GM18867 (cell line): Measurements from ENCODE around the gene MCAT.
A peak's percentile ranks its signal among the peaks of the same experiment; 100 is the strongest.

Experiments
- ATAC-seq: cut with Tn5 transposase; IDR thresholded peaks from one replicate; pipeline ENCODE4 v1.9.1; 2021; ENCODE audit warnings: mild to moderate bottlenecking, moderate library complexity; ENCODE audit not compliant: unreplicated experiment

Gene MCAT, protein sequence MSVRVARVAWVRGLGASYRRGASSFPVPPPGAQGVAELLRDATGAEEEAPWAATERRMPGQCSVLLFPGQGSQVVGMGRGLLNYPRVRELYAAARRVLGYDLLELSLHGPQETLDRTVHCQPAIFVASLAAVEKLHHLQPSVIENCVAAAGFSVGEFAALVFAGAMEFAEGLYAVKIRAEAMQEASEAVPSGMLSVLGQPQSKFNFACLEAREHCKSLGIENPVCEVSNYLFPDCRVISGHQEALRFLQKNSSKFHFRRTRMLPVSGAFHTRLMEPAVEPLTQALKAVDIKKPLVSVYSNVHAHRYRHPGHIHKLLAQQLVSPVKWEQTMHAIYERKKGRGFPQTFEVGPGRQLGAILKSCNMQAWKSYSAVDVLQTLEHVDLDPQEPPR

DNA sequence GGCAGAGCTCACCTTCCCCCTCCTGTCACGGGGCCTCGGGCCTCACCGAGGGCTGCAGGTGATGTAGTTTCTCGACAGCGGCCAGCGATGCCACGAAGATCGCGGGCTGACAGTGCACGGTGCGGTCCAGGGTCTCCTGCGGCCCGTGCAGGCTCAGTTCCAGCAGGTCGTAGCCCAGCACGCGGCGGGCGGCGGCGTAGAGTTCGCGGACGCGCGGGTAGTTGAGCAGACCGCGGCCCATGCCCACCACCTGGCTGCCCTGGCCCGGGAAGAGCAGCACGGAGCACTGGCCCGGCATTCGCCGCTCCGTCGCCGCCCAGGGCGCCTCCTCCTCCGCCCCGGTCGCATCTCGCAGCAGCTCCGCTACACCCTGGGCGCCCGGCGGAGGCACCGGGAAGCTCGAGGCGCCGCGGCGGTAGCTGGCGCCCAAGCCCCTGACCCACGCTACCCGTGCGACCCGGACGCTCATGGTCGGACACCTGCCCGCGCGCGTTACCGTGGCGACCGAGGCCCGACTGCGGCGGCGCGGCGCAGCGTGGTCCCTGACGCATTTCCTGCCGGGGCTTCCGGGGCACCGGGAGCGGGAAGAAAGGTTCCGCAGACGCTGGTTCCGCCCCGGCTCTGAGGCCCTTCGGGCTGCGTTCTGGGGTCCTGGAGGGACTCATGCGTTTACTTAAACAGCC lies at the start of gene MCAT:
TSS of gene MCAT (minus strand) at position 519 of the 683 bp plus-strand sequence. CDS start at position 469, 50 bp downstream.
- ATAC-seq = peak; percentile 83

DNA sequence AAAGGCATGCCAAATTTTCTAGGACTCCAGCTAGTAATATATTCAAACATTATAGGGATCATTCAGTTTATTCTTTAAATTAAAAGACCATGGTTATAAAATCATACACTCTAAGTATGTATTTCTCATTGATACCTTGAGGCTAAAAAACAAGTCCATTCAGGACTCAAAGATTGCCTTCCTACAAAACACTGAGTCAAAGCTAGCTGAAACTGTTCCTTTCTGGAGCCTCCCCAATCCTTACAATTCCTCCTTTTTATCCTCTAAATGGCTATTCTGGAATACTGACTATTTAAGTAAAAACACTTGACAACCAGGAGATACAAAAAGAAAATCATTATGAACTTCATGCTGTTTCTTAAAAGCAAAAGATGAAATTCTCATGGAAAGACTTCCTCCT lies 48.6 kb upstream of the MCAT start:
- ATAC-seq = no peak

DNA sequence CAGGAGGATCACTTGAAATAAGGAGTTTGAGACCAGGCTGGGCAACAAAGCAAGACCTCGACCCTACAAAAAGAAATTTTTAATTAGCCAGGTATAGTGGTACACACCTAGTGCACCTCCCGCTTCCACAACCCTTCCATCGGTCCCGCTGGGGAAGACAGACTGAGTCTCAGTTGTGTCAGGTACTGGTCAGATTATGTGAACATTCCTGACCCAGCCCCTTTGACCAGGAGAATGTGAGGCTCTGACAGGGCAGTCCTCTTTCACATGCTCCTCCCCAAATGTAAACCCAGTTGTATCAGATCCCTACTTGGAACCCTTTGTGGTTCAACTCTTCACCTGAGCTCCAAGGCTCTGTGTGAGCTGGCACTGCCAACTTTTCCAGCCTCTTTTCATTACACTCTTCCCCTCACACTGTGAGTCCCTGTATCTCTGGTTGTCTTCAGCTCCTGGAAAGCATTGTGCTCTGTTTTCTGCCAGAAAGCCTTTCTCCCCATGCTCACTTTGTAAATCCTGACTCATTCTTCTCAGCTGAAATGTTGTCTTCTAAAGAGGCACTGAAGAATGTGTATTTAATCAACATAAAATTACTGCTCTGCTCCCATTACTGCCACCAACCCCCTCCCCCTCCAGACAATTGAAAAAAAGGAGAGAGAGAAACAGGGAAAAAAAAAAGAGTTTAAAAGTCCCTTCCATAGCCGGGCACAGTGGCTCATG lies 45.8 kb upstream of the MCAT start:
- no peak for ATAC-seq

DNA sequence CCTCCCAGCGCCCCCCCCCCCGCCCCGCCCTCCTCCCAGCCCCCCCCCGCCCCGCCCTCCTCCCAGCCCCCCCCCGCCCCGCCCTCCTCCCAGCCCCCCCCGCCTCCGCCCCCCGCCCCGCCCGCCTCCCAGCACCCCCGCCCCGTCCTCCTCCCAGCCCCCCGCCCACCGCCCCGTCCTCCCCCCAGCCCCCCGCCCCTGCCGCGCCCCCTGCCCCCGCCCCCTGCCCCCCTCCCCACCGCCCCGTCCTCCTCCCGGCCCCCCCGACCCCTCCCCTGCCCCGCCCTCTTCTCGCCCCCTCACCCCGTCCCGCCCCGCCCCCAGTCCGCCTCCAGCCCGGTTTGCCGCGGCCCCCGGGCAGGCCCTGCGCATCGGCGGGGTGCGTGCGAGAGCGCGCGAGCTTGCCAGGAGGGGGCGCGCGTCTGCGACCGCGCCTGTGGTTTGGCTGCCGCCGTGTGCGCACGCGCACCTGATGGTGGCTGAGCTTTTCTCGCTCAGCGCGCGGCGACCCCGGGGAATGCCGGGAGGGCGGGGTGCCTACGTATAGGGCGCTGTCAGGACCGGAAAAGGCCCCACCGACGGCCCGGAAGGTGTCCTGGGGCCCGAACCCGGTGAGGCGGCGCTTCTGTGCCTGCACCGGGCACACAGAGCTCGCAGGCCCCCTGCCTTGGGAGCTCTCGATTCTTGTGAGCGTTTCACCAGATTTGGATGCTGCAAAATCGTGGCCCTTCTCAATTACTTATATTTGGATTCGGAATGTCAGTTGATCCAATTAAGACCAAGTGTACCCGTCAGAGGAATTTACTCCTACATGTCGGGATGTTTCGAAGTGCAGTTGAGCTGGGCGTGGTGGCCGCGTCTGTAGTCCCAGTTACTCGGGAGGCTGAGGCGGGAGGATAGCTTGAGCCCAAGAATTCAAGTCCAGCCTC lies 44.2 kb upstream of the MCAT start:
- ATAC-seq = peak; percentile 84

DNA sequence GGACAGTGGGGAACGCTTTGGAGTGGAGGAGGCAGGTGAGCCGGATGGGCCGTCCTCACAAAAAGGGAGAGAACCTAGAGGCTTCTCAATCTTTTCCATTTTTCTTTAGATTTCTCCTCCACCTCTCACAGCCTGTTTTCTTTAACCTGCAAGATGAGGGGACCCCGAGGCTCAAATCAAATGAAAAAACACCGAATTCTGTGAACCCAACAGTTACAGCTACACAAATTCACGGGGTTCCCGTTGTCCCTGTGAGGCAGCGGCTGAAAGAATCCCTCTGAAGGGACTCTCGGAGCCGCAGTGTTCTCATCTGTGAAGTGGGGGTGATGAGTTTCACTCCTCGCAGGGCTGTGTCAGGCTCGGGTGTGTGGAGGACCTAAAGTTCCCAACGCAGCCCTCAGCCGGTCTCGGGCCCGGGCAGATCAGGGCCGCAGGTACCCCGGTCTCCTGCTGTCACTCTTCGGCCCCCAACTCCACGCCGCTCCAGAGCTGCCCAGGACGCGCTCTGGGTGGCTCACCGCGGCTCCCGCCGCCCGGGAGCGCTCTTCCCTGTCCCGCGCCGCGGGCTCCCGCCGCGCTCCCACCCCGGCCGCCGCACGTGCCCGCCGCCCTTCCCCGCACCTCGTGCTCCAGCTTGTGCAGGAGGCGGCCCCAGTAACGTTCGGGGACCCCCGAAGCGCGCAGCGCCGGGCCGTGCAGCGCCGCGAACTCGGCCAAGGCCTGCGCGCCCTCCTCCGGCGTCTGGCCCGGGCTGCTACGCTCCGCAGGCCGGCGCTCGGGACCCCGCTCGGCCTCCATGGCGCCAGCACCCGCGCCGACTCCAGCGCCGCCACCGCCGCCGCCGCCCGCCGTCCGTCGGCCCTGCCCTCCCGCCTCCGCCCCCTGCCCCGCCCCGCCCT lies 43.3 kb upstream of the MCAT start, which contains the start of gene TTLL12:
TSS of gene TTLL12 (minus strand) at position 863 of the 899 bp plus-strand sequence. CDS start at position 798, 65 bp downstream.
- ATAC-seq = peak; percentile 60

DNA sequence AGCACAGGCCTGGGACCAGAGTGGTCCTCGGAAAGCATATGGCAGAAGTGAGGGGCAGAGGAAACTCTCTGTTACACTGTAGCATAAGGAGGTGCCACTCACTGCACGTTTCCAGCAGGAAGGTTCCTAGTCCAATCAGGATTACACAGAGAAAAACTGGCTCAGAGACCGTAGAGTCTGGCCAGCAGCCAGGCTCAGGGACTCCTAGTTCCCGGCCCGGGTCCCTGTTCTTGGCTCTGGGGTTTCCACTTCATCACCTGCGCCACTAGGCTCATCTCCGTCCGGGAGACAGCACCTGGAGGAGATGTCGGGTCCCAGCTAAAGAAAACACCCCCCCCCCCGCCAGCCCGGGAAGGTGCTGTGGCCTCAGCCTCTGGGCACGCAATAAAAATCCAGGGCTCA lies 42.7 kb upstream of the MCAT start:
- ATAC-seq = no peak

DNA sequence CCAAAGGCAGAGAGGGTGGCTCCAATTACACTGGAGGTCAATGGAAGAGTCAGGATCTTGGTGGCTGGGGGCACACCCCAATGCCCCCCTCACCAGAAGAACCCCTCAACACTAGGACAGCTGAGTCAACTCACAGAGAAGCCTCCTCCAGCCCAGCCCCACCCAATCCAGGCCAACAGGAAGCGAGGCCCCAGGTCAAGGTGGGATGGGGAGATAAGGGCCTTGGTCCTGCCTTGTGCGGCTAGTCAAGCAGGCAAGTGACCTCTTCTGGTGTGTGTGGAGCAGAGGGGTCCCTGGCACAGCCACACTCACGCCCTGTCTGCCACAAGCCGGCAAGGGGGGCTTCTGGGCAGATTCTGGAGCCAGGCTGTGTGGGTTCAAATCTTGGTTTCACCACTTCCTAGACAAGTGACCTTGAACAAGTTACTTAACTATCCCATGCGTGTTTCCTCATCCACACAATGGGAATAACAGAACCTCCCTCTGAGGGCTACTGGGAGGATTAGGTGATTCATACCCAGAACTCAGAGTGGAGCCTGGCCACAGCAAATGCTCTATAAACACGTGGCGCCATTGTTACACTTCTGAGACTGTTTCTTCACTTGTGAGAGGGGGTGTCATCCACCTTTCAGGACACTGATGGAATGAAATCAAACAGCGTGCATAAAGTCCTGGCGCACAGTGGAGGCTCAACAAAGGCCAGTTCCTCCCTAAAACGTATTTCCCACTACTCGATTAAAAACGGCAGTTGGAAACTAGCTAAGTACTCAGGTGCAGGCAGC lies 40.5 kb upstream of the MCAT start:
- ATAC-seq = no peak

DNA sequence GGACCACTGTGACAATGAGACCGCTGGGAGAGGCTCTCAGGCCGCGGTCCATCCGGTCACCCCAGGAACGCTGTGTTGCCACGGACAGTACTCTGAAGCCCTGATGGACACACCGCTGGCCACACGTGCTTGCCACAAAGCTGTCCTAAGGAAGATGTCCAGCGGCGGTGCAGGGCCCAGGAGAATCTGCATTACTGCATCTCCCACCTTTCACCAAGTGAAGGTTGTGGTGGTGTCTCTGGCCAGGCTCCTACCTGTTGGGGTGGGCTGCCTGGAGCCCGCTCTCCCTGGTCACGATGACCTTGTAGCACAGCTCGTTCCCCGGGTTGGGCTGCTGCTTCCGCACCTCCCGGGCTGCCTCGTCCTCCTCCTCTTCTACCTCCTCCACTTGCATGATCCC lies 39.5 kb upstream of the MCAT start:
- ATAC-seq = no peak

DNA sequence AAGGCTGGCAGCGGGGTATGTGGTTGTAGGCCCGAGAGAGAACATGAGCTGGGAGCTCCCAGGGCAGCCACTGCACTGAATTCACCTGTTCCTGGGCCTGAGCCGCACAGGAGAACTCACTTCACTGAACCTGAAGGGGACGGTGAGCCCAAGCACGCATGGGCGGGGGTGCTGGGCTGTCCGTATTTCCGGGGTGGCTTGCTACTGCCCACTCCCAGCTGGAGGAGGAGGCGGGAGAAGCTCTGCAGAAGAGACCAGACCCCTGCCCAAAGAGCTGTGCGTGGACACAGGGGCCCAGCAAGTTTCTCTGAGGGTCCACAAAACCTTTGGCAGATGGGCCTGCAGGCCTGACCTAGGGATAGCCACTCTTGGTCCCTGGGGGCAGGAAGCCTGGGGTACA lies 38.9 kb upstream of the MCAT start:
- ATAC-seq = no peak

DNA sequence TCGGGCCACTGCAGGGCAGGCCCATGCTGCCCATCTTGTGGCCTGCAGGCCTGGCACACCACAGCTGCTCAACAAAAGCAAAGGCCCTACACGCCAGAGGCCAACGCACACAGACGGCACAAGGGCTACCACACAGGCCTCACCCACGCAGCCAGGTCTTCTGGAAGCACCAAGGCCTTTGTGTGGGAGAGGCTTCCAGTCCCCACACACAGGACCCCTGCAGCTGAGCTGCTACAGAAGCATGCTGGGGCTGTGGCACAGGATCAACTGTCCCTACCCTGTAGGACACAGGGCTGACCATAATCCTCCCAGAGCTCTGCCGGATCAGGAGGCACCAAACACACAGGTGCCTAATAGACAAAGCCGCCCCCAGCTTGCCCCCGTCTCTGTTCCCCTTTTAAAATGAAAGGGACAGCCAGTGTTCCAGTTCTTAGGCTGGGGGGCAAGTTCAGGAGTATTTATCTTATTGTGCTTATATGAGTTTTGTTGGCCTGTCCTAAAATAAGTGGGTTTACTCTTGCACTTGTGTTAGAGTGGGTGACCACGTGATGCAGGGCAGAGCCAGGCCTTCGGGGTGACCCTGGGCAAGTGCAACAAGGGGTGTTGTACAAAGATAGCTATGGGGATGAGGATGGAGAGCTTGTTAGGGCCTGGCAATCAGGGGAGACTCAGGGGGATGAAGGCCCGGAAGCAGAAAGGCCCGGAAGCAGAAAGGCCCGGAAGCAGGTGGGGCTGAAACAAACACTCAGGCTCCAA lies 38.3 kb upstream of the MCAT start:
- ATAC-seq = no peak

DNA sequence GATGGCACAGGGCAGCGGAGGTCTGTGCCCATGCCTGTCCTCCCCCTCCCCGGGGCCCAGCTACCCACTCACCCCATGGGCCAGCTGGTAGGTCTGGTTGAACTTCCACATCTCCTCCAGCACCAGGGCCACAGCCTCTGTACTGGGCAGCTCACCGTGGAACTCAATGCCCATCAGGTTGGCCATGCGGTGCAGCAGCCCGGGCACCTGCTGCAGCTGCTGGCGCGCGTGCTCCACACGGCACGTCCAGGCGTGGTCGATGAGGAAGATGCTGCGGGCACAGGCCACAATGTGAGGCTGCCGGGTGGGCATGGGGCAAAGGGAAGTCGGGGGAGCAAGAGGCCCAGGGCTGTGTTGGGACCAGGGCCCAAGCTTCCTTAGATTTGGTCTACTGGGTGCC lies 37.5 kb upstream of the MCAT start:
- no peak for ATAC-seq

DNA sequence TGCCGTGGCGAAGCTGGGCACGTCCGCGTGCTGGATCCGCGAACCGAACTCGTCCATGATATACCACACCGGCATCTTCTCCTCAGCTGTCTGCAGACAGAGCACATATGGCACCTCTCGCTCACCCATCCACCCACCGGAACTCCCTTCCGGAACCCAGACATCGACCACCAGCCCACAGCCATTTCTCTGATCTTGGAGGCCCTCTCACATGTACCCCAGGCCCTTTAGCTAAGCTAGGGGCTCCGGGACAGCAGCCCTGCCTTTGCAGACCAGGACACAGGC lies 36.7 kb upstream of the MCAT start:
- ATAC-seq = no peak

DNA sequence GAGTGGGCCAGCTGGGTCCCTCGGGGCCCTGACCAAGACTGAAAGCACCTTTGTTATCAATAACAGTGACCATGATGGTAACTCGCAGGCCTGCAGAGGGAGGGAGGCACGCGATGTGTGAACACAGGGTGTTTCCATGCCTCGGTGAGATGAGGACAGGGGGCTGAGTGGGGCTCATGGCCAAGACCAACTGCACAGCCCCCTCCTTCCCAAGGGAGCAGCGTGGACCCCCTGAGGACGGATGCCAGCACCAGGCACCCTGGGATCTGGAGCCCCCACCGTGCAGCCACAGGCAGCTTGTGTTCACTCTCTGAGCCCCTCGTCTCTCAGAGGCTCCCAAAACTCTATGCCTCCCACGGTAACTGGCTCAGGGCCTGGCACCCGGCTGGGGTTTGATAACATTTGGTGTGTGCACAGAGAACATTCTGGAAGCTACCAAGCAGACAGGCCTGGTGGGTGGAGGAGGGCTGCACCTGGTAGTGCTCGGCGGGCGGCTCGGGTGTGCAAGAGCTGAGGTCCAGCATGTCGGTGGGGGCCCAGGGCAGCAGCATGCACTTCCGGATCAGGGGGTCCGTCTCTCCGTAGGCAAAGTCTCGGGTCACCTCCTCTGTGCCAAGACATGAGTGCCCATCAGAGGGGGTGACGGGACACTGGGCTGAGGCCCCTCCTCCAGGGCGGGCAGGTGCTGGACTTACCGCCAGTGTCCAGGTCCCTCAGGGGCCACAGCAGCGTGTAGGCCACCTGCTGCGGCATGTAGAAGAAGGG lies 36.1 kb upstream of the MCAT start:
- ATAC-seq = no peak

DNA sequence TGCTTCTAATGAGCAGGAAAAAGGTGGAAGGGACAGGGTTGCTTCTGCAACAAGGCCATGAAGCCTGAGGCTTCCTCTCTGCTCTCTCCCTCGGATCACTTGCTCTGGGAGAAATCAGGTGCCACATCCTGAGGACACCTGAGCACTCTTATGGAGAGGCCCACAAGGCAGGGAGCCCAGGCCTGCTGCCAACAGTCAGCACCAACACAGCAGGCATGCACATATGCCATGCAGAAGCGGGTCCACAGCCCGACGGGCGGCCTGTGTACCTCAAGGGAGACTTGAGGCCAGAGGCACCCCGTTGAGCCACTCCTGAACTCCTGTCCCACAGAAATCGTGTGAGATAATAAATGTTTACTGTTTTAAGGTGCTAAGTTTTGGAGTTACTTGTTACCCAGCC lies 34.3 kb upstream of the MCAT start:
- ATAC-seq = no peak

DNA sequence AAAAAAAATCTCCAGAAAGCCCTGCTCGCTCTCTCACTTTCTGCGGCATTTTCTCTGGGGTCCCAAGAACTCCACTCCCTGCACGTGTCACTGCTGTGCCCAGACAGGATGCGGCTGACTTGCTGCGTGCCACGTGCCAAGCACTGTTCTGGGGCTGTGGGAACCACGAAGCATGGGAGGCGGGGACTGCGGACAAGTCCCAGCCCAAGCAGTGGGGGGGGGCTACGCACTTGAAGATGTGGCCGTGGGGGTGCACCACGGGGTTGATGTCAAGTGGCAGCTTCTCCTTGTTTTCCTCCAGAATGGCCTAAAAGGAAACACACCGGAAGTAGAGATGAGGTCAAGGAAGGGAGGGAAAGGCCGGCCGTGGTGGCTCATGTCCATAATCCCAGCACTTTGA lies 32.9 kb upstream of the MCAT start:
- ATAC-seq = no peak

DNA sequence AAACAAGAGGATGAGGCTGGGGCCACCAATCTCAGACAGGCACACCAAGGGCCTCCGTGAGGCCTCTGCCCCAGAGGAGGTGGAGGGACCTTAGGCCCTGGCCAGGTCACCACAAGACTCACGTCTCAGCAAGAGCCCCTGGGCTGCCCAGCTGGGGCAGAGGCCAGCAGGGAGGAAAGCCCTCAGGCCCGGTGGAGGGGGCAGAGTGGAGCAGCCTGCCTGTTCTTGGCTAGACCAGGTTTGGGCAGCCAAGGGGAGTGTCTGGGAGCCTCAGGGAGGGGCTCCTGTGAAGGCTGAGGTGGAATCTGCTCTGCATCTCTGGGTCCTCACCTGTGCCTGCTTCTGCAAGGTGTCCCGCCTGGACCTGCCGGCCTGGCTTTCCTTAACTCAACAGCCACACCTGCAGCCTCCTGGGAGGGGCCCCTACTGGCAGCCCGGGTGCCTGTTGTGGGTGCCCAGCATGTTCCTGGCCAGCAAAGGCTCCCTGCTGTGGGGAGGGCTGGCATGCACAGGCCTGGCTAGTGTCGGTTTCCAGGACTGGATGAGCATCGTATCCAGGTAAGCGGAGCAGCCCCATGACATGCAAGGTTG lies 31.8 kb upstream of the MCAT start:
- ATAC-seq = no peak
